Activated B cell treated with CpG ODN at 0.5 μM for 24 hours (primary cell): ENCODE results near the gene SLC43A2. TPM values are rescaled to one million over a fixed set of nuclear protein-coding genes. Genes with fewer than 3 reads are reported as not detected.
A peak's percentile ranks its signal among the peaks of the same experiment; 100 is the strongest.

Experiments
- ATAC-seq: fragments of 200-7000 bp; cut with Tn5 transposase; one replicate; pipeline ENCODE4 v1.10.0; 2021; ENCODE audit warnings: low read depth, mild to moderate bottlenecking, moderate library complexity
- CTCF ChIA-PET: fragments of 350-600 bp; sonication (Branson Sonifier 250); formaldehyde crosslinking; loops from one replicate; lab custom pipeline; 2021; ENCODE audit warnings: antibody characterized with exemption; lab: Charles Lee
- POLR2A ChIA-PET: fragments of 350-600 bp; sonication (Branson Sonifier 250); formaldehyde crosslinking; loops from one replicate; lab custom pipeline; 2021; ENCODE audit warnings: antibody characterized with exemption; lab: Charles Lee
- DNase-seq: peaks from one replicate; pipeline ENCODE4 v3.0.0; 2022
- H3K27ac Mint-ChIP-seq: one replicate; pipeline ENCODE4 v1.8.0; 2020; ENCODE audit warnings: mixed read lengths
- H3K27me3 Mint-ChIP-seq: one replicate; pipeline ENCODE4 v1.8.0; 2021; ENCODE audit warnings: mixed read lengths
- H3K36me3 Mint-ChIP-seq: one replicate; pipeline ENCODE4 v1.8.0; 2021; ENCODE audit warnings: low read depth, mixed read lengths
- H3K4me1 Mint-ChIP-seq: one replicate; pipeline ENCODE4 v1.8.0; 2021; ENCODE audit warnings: mixed read lengths
- H3K4me3 Mint-ChIP-seq: one replicate; pipeline ENCODE4 v1.8.0; 2020; ENCODE audit warnings: mild to moderate bottlenecking, mixed read lengths
- H3K9me3 Mint-ChIP-seq: one replicate; pipeline ENCODE4 v1.8.0; 2020; ENCODE audit warnings: mixed read lengths
- CTCF ChIP-seq: fragments of 200-600 bp; IDR thresholded peaks from one replicate; pipeline ENCODE4 v1.8.0; 2022; ENCODE audit warnings: antibody characterized with exemption, mild to moderate bottlenecking
- intact Hi-C: fragments of 100-400 bp; cut with micrococcal nuclease; formaldehyde crosslinking; loops from one replicate; pipeline ENCODE4 v1.15.1; 2024
- total RNA-seq: library from RNA; stranded (reverse); gene quantifications from 2 replicates; pipeline ENCODE4 v1.2.3, GENCODE V29; 2022

Gene SLC43A2
- total RNA-seq, 1 donor from 2014 or later = 167 TPM

- Mint-ChIP-seq H3K36me3 (peaks cover 50% of the 10 kb centered on the region), H3K27ac (peak overlapping the region; percentile 88), H3K27me3 (no peaks in the 10 kb centered on the region), H3K4me1 (peaks cover 58% of the 10 kb centered on the region), H3K9me3 (no peaks in the 10 kb centered on the region), H3K4me3 (peak overlapping the region; percentile 99)
- ATAC-seq = peak; percentile 13
- peak; percentile 46 for DNase-seq
- intact Hi-C loops = loop anchor here (5.0 kb wide), 1 partner anchor 360 kb away; no protein-coding TSS in a partner anchor
- no peak for TF ChIP-seq CTCF
- ChIA-PET CTCF (interaction anchor here (1.0 to 6.4 kb wide), 6 partner anchors 11 to 262 kb away, joined by 3 to 124 read pairs (median 14); partner anchors contain the start of gene INPP5K), POLR2A (interaction anchor here (0.6 to 17.6 kb wide), 26 partner anchors 10 to 228 kb away, joined by 3 to 418 read pairs (median 8); partner anchors contain the start of genes INPP5K, PITPNA, RILP and RPA1)
Observed at GRCh38 chr17:1627182-1627981, 1.3 kb downstream of the SLC43A2 start.

GRCh38 chr17:1626333-1626732 is 2.3 kb downstream of the SLC43A2 start:
- DNase-seq (no peak), ATAC-seq (no peak)
- ChIA-PET CTCF (interaction anchor here (0.9 to 3.6 kb wide), 6 partner anchors 10 to 261 kb away, joined by 3 to 24 read pairs (median 4); no protein-coding TSS in a partner anchor), POLR2A (interaction anchor here (0.6 to 17.6 kb wide), 12 partner anchors 15 to 275 kb away, joined by 3 to 418 read pairs (median 7); partner anchors contain the start of genes CRK, INPP5K, RILP and SCARF1)
- intact Hi-C loops = loop anchor here (5.0 kb wide), 1 partner anchor 359 kb away; no protein-coding TSS in a partner anchor
- Mint-ChIP-seq H3K27ac (peak overlapping the region; percentile 88), H3K27me3 (no peaks in the 10 kb centered on the region), H3K36me3 (peaks cover 55% of the 10 kb centered on the region), H3K4me3 (peak overlapping the region; percentile 99), H3K4me1 (peaks cover 51% of the 10 kb centered on the region), H3K9me3 (no peaks in the 10 kb centered on the region)
- no peak for TF ChIP-seq CTCF

GRCh38 chr17:1625581-1625980 is 3.1 kb downstream of the SLC43A2 start:
- ChIA-PET POLR2A (interaction anchor here (0.6 to 17.6 kb wide), 11 partner anchors 14 to 1182 kb away, joined by 3 to 418 read pairs (median 4); partner anchors contain the start of genes CRK, INPP5K, RILP and SCARF1), CTCF (interaction anchor here (1.3 to 3.6 kb wide), 4 partner anchors 9 to 51 kb away, joined by 3 to 24 read pairs (median 6); no protein-coding TSS in a partner anchor)
- TF ChIP-seq CTCF = no peak
- Mint-ChIP-seq H3K27me3 (no peaks in the 10 kb centered on the region), H3K4me3 (peak overlapping the region; percentile 99), H3K36me3 (peaks cover 63% of the 10 kb centered on the region), H3K27ac (peak overlapping the region; percentile 88), H3K4me1 (peaks cover 44% of the 10 kb centered on the region), H3K9me3 (no peaks in the 10 kb centered on the region)
- DNase-seq (no peak), ATAC-seq (no peak)
- intact Hi-C loops = loop anchor here (5.0 kb wide), 1 partner anchor 358 kb away; no protein-coding TSS in a partner anchor

- TF ChIP-seq CTCF = no peak
- no peaks in the 10 kb centered on the region for H3K27me3 Mint-ChIP-seq
- ATAC-seq (no peak), DNase-seq (no peak)
- H3K36me3 Mint-ChIP-seq = peaks cover 64% of the 10 kb centered on the region
- POLR2A ChIA-PET = interaction anchor here (0.6 to 17.6 kb wide), 8 partner anchors 14 to 169 kb away, joined by 3 to 418 read pairs (median 25); partner anchors contain the start of genes CRK, INPP5K and SCARF1
- intact Hi-C loops = loop anchor here (5.0 kb wide), 1 partner anchor 358 kb away; no protein-coding TSS in a partner anchor
- peak overlapping the region; percentile 99 for H3K4me3 Mint-ChIP-seq
- peaks cover 38% of the 10 kb centered on the region for H3K4me1 Mint-ChIP-seq
- H3K27ac Mint-ChIP-seq = no peak overlapping the region
- H3K9me3 Mint-ChIP-seq = no peaks in the 10 kb centered on the region
- CTCF ChIA-PET = interaction anchor here (1.6 to 3.6 kb wide), 3 partner anchors 44 to 51 kb away, joined by 3 to 24 read pairs (median 8); no protein-coding TSS in a partner anchor
Observed at GRCh38 chr17:1625053-1625452, 3.6 kb downstream of the SLC43A2 start.
